HUDEP-2 (cell line): ENCODE measurements around the gene CDH23.

Experiments used
- DNase-seq, 76 experiments: peaks; one replicate each; lab custom pipeline; 2025; ENCODE audit not compliant: unreplicated experiment in 76 of 76; lab: John Stamatoyannopoulos, UW

The CDH23 gene

DNA sequence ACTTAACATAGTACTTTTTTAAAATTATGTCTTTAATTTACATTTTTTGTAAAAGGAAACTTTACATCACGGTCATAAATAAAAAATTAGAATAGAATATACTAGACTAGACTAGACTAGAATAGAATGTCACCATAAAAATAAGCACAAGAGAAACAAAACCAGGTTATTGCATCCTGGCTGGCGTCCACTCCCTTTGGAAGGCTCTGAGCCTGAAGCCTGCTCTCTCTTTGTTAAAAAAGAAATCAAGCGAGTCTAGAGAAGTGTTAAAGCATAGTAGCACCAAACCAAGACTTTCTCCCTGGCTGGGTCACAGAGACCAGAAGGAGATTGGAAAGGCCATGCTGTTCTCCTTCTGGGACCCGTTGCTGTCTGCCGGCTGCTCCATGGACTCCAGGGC is 218.2 kb downstream of the CDH23 start:
- DNase-seq: no peak

DNA sequence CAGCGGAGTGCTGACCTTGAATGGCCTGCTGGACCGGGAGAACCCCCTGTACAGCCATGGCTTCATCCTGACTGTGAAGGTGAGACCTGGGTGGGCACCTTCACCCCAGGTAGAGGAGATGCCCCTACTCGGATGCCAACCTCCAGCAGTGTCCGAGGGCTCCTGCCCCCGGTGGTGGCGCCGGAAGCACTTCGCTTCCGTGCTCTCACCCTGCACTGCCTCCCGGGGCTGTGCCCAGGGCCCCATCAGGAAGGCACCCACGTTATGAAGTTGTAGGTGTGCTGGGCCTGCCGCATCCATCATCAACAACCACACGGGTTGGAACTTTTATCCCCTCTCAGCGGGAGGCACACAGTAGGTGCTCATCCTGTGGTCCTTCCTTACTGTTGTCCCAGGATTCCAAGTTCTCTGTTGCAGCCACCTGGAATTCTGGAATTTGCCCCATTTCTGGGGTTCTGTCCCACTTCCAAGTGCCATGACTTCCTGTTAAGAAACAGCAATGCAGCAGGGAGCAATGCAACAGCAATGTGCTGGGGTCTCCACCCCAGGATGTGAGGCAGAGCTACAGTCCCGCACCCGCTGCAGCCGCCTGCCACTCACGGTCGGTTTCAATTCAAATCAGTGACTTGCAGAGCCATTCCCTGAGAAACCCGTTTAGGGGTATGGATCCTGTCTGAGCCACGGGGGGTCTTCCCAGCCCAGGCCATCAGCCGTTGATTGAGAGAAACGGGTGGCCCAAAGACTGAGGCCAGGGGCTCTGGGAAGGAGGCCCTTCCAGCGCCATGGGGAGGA is 219.0 kb downstream of the CDH23 start:
- DNase-seq: no peak

DNA sequence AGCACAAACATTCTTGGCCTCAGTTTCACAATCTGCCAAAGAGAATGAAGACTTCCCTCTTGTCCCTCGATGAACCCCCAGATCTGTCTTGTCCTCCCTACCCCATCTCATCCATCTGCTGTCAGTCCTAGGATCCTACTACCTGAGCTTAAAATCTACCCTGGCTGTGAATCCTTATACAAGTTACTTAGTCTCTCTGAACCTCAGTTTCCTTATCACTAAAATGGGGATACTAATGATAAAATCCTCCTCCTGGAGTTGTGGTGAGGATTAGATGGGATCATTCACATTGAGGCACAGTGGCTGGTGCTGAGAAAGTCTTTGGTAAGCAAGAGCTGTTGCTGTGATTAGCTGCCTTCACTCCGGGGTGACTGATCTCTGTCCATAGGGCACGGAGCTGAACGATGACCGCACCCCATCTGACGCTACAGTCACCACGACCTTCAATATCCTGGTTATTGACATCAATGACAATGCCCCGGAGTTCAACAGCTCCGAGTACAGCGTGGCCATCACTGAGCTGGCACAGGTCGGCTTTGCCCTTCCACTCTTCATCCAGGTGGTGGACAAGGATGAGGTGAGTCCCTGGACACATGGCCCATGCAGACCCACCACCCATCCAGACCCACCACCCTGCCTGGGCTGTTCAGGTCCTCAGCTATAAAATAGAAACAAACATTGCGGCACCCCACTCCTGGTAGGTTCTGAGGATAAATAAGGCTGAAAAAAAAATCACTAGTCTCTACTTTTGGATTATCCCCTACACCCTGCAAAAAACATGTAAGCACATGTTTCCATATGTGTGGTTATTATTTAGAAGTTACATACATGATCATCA is 220.3 kb downstream of the CDH23 start:
- no peak for DNase-seq

DNA sequence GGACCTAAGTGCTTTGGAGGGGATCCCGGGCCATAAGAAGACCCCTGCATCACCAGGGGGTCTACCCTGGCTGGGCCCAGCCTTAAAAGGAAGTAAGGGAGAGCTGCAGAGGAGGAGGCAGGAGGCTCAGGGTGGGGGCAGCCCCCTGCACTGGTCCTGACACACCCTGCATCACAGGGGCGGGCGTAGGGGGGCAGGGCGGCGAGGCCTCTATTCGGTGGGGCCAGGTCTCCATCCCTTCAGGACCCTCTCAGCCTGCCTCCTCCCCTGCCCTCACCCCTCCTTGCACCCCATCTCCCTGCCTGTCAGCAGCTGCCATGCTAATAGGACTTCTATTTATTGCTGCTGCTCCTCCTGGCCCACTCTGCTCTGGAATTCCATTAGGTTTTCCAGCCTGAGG is 221.5 kb downstream of the CDH23 start:
- DNase-seq: no peak

DNA sequence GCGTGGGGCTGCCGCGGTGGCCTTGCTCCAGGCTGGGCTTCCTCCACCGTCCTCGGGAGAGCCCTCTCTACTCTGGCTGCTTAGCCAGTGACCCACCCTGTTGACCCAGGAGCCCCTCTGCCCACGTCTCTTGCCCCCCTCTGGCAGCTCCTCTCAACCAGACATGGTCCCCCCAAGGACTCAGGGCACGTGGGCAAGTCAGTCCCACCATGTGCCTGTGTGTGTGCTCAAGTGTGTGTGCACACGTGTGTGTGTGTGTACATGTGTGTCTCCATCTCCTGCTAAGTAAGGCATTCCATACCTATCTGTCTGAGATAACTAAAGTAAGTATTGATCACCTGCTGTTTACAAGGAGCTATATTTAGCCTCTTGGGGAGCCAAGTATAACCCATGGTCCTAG is 221.9 kb downstream of the CDH23 start:
- DNase-seq: no peak

DNA sequence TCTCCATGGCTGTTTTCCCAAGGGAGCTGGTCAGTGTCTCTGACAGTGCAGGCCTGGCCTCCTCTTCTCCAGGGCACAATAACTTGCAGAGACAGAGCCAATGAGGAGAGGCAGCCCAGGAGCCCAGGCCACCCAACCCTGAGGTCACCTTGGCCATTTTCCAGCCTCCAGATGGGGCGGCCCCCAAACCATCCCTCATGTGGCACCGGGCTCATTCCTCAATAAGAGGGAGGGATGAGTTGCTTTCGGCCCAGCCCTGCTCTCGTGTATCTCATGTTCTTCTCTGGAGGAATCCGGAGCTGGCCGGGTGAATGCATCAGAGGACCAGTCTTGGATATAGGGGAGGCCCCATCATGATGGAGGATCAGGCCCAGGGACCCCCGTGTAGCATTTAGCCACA is 223.9 kb downstream of the CDH23 start:
- DNase-seq: no peak

DNA sequence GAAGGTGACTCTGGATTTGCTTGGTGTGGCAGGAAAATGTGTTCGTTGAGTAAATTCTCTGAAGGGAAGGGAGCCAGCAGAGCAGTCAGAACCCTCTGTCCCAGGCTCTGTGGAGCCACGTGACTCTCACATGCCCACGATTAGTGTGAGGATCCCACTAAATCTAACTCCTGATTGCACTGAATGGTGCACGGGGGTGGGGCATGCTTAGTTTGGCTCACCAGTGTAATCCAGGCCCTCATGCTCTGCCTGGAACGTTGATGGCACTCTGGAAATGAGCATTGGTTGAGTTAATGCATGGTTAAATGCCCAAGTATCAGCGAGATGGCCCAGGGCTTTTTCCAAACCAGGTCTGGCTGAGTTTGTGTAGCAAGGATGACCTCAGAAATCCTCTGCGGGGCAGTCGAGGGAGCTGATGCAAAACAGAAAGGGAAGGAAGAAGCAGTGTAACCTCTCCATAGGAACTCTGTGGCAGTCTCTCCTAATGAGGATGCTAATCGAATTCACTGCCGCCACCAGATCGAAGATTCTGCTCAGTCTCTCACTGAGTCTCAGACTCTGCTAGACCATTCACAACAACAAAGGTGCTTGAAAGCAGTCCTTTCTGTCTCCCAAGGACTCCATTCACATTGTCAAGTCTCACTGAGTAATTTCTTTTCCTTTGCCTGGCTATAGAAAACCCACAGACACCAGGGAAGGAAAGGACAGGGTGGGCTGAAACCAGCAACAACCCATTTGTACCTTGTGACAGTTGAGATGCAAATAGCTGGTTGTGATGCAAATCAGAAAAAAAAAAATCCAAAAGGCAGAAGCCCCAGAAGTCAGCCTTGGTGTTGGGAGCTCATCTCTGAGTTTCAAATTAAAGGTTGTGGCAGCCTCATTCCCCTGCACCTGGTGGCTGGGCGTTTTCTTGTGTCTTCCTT is 224.8 kb downstream of the CDH23 start:
- no peak for DNase-seq

DNA sequence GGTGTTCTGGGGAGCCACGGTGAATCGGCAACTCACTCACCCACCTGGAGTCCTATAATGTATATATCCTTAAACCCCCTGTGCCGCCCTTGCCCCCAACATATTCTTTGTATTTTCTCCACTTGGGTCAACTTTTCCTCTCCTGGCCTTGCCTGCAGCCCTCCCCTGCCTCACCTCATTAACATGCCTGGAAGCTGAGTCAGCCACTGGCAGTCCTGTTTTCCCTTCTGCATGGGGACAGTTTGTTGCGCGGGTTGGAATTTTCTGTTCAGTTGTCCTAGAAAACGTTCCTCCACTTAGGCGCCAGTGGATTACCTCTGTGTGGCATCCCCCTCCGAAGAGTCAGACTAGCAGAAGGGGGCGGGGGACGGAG is 225.4 kb downstream of the CDH23 start:
- DNase-seq: no peak

DNA sequence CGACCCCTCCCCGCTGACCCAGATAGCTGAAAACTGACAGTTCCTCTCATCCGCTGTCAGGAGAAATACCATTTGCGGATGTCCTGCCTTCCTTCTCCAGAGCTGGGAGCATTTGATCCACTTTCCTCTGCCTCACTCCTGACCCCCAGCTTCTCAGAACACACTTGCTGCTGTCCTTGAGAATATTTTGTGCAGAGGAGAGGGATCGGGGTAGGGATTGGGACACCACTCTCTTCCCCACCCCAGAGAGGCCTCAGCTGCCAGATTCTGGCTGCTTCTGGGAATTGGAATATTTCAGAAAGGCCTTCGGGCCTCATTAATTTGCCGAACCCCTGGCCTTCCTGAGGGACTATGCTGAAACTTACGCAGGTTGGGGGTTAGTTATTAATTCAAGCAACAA is 225.9 kb downstream of the CDH23 start:
- no peak for DNase-seq

DNA sequence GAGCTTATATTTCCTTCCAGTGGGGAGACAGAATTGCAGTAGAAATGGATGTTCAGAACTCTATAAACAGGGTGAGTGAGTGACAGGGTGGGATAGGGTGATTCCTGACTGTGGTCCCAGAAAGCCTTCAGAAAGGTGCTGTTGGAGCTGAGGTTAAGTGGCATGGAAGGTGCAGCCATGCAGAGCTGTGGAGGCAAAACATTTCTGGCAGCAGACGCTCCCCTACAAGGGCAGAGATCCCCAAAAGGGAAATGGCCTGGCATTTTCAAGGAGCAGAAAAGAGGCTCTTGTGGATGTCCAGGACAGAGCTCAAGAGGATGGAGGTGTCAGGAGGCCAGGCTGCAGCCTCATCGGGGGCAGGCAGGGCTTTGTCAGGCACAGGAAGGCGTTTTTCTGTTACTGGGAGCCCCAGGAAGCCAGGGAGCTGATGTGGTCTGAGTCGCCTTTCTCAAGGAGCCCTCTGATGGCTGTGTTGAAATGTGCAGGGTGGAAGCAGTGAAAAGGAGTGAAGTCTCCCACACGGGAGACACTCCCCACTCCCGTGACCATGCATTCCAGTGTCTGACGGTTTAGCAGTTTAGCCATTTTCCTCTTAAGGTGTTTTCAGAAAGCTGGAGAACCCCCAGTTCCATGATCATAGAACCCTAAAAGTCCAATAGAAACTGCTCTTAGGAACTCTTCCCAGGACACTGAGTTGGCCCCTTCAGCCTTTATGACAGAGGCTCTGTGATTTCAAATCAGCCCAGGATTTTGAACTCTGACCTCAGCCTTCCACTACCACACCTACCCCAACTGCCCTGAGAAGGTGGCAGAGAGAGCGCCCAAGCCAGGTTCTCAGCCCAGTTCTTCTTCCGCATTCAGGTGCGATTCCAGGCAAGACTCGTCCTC is 226.6 kb downstream of the CDH23 start:
- peak in 2 of 76 experiments; percentile 10 to 17 for DNase-seq

DNA sequence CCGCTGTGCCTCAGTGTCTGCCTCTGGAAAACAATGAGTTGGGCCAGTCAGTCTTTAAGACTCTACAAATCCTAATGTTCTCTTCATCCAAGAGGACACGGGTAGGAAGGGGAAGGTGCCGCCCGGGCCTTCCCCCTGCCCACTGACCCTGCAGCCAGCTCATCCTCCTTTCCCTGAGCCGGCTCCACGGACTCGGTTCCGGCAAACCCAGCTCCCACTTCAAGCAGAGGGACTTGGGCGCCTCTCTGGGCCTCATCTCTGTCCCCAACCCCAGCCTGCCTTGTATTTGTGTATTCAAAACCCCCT is 227.2 kb downstream of the CDH23 start:
- DNase-seq: no peak

DNA sequence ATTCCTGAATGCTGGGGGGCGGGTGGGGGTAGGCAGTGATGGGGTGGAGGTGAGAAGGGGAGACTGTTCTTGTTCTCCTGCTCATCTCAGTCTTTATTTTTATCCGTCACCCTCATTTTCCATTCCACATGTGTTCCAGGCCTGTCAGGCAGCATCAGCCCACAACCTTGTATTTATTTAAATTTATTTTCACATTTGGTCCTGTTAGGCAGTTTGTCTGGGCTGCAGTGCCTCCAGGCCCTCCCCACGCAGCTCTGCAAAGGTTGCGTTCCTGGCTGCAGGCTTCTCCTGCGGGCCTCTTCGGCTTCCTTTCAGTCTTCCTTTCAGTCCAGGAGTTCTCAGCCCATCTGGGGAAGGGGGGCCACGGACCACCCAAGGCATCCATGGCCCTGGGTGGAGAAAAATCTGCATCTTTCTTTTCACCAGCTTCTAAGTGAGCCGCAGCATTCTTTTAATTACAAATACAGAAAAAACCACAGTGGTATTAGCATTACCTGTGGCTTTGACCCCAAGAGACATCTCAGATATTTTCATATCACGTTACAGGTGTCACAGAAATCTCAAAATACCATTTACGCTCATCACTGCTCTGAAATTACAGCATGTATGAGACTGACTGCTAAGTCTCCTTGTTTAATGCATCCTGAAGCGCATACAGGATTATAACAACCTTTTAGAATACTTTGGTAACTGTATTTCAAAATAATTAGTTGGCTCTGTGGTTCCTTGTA is 228.9 kb downstream of the CDH23 start:
- no peak for DNase-seq

DNA sequence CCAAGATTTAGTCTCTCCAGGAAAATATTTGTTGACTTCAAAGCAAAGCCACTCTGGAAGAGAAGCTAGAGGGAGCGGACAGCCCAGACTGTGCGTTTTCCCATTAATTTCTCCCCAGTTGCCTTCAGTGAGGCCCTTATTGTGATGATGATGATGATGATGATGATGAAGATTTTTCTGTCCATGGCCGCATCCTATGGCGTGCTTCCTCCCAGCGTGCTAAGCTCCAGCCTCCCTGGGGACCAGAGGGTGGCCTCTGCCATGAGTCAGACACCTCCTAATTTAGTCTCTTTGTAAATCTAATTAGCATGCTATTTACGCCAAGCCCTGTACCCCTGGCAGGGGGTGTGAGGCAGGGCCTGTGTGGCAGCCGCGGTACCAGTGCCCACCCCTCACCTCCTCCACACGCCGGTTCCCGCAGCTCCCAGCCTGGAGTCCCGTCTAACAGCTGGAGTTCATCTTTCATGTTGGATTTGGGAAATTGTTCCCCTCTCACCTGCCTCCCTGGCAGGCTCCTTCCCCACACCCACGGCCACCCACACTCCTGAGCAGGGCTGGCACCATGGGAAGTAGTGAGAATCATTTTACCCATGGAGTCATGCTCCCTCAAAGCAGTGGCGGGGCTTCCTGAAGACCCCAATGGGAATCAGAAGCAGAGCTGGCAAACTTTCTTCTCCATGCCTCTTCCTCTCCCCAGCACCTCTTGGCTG is 230.7 kb downstream of the CDH23 start:
- no peak for DNase-seq

DNA sequence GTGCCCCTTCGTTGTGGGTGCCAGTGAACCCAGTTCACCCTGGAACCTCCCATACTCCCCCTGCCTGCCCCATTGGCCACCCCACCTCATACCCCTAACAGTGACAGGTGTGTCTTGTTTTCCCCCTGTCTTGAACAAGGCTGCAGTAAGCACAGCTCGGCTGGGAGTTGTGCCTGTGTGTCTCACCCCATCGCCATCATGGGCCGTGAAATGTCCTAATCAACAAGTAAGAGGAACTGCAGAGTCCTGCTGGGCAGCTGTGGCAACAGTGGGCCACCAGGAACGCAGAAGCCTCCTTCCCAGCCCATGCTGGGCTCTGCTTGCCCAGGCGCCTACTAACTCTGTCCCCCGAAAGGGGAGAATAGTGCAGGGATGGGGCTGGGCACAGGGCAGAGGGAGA is 231.2 kb downstream of the CDH23 start:
- DNase-seq: no peak

DNA sequence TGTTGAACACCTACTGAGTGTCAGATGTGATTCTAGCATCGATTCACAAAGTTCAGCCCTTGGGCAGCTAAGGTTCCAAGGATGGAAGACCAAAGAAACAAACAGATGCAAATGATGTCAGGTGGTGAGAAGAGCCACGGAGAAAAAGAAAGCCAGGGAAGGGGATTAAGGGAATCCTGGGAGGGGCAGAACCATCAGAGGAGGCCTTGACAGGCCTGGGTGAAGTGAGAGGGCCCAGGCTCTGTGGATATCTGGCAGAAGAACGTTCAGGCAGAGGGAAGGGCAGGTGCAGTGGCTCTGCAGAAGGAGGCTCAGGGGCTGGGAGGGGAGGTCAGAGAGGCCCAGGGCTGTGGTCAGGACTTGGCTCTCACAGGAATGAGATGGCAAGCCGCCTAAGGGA is 232.4 kb downstream of the CDH23 start:
- DNase-seq: no peak

DNA sequence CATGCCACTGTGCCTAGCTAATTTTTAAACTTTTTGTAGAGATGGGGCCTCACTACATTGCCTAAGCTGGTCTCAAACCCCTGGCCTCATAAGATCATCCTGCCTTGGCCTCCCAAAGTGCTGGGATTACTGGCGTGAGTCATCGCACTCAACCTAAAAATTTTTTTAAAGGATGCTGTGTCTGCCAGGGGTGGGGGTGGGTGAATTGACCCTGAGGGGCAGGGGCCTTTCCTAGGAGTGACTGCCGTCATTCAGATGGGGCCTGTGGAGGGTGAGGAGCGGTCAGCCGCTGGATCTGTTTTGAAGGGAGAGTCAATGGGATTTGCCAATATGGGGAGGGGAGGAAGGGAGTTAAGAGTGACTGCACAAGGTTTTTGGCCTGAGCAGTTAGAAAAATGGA is 233.4 kb downstream of the CDH23 start:
- no peak for DNase-seq

DNA sequence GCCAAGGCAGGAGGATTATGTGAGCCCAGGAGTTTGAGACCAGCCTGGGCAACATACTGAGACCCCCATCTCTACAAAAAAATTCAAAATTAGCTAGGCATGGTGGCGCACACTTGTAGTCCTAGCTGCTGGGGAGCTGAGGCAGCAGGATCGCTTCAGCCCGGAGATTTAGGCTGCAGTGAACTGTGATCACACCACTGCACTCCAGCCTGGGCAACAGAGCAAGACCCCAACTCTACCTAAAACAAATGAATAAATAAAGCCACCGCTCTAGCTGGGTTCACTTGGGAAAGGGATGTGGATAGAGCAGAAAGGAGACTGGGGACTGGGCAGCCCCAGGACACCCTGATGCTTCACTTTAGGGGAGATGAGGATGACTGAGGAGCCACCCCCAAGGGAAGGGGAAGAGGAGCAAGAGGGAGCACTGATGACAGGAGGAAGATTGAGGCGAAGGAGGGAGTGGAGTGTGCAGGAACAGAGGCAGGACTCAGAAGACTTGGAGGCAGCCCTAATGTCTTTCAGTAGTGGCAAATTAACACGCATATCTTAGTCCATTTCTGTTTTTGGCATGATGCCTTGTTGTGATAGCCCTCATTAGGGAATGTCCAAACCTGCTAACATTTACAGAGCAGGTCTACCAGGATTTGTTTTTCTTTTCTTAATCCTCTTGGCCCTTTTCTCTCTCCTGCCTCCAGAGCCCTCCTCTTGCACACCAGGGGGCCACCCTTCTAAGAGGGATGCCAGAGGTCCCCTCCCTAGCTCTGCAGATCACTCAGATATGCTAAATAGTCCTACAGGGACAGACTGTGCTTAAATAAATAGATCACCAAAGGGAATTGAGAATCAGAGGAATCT is 234.5 kb downstream of the CDH23 start:
- peak in 1 of 76 experiments; percentile 6 for DNase-seq

DNA sequence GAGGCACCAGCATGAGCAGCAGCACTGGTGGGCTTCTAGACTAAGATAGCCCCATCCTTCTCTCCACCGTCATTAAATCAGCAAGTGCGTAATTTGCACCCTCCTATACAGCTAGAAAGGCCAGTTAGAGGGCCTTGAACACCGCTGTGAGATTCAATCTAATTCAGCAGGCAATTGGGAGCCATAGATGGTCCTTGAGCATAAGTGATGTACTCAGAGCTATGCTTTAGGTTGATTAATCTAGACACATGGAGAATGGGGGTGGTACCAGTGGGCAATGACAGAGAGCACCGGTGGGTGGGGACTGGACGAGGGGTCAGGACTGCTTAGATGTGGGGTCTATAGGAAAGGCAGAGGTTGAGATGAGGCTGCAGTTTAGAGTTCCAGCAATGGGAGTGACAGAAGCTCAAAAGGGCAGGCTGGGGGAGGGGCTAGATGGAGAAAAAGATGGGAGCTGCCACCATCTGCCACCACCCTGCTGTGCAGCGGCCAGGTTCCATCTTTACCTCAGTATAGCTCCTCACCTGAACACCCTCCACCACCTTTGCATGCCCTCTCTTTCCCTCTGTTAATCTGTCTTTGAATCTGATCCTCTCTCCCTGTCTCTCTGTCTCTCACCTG is 235.6 kb downstream of the CDH23 start:
- no peak for DNase-seq
